ENCODE data around the gene B4GALNT3.
"Not testable (repeated sequence)": the region's sequence is repeated elsewhere in the genome, so short reads cannot be mapped to it uniquely, and the experiment has no call there.

The B4GALNT3 gene

GRCh38 chr12:459430-460258 lies at the start of gene B4GALNT3:
B4GALNT3 (plus strand) TSS chr12:459939; CDS start chr12:460377, 438 bp downstream.
- DNase-seq, result no peak

GRCh38 chr12:414859-415258 lies 44.9 kb upstream of the B4GALNT3 start:
- no peak for DNase-seq

- no peak for DNase-seq
Observed at GRCh38 chr12:418432-418831, 41.3 kb upstream of the B4GALNT3 start.

- no peak for DNase-seq
Observed at GRCh38 chr12:422526-422925, 37.2 kb upstream of the B4GALNT3 start.

GRCh38 chr12:435737-436136 lies 24.0 kb upstream of the B4GALNT3 start:
- DNase-seq, result not testable (repeated sequence)

- DNase-seq, result peak in 1 of 2 donors; percentile 10
Observed at GRCh38 chr12:442235-442884, 17.4 kb upstream of the B4GALNT3 start.

- DNase-seq, result no peak
Observed at GRCh38 chr12:447141-447540, 12.6 kb upstream of the B4GALNT3 start.

- DNase-seq, result no peak
Observed at GRCh38 chr12:449203-449602, 10.5 kb upstream of the B4GALNT3 start.

- no peak for DNase-seq
Observed at GRCh38 chr12:450438-450837, 9.3 kb upstream of the B4GALNT3 start.

- DNase-seq, result no peak
Observed at GRCh38 chr12:452667-453210, 7.0 kb upstream of the B4GALNT3 start.

- DNase-seq, result no peak
Observed at GRCh38 chr12:454833-455232, 4.9 kb upstream of the B4GALNT3 start.

GRCh38 chr12:455821-456220 lies 3.9 kb upstream of the B4GALNT3 start:
- no peak for DNase-seq

GRCh38 chr12:457676-458075 lies 2.1 kb upstream of the B4GALNT3 start:
- DNase-seq, result no peak

- no peak for DNase-seq
Observed at GRCh38 chr12:459050-459429, 699 bp upstream of the B4GALNT3 start.

GRCh38 chr12:460261-461230 lies 807 bp downstream of the B4GALNT3 start:
- DNase-seq, result peak in 1 of 2 donors; percentile 4

GRCh38 chr12:461425-461824 lies 1.7 kb downstream of the B4GALNT3 start:
- DNase-seq, result no peak

GRCh38 chr12:462936-463705 lies 3.4 kb downstream of the B4GALNT3 start:
- no peak for DNase-seq

GRCh38 chr12:464484-465267 lies 4.9 kb downstream of the B4GALNT3 start:
- DNase-seq, result no peak

GRCh38 chr12:466039-466438 lies 6.3 kb downstream of the B4GALNT3 start:
- no peak for DNase-seq

GRCh38 chr12:466762-467161 lies 7.0 kb downstream of the B4GALNT3 start:
- no peak for DNase-seq

GRCh38 chr12:467591-467990 lies 7.9 kb downstream of the B4GALNT3 start:
- no peak for DNase-seq

Measured in bone marrow (tissue), 2 donors.